Coronary artery (tissue), 2 donors: ENCODE measurements around the gene PRTFDC1.
"Not testable (repeated sequence)": the region's sequence is repeated elsewhere in the genome, so short reads cannot be mapped to it uniquely, and the experiment has no call there.

ENCODE experiments used
- DNase-seq: peaks from one replicate; pipeline ENCODE4 v3.0.0-alpha.2; 2017; ENCODE audit warnings: low spot score
- H3K27ac ChIP-seq, 2 donors: fragments of 200-600 bp; sonication (generic); one replicate each; pipeline ENCODE4 v1.5.1; 2016 to 2019
- H3K4me3 ChIP-seq: fragments of 200-600 bp; sonication (generic); 2 replicates; pipeline ENCODE4 v1.5.1; 2016; ENCODE audit warnings: mild to moderate bottlenecking, moderate library complexity
- TF ChIP-seq, protein P1 (sequence below): fragments of 200-600 bp; sonication (generic); IDR thresholded peaks from one replicate; pipeline ENCODE4 v1.5.1; 2019; ENCODE audit warnings: antibody characterized with exemption

PRTFDC1 gene

GRCh38 chr10:24925799-24926198 is 26.6 kb downstream of the PRTFDC1 start:
- DNase-seq: no peak
- no peak overlapping the region for H3K4me3 ChIP-seq
- H3K27ac ChIP-seq: no peak overlapping the region
- TF ChIP-seq, protein P1, sequence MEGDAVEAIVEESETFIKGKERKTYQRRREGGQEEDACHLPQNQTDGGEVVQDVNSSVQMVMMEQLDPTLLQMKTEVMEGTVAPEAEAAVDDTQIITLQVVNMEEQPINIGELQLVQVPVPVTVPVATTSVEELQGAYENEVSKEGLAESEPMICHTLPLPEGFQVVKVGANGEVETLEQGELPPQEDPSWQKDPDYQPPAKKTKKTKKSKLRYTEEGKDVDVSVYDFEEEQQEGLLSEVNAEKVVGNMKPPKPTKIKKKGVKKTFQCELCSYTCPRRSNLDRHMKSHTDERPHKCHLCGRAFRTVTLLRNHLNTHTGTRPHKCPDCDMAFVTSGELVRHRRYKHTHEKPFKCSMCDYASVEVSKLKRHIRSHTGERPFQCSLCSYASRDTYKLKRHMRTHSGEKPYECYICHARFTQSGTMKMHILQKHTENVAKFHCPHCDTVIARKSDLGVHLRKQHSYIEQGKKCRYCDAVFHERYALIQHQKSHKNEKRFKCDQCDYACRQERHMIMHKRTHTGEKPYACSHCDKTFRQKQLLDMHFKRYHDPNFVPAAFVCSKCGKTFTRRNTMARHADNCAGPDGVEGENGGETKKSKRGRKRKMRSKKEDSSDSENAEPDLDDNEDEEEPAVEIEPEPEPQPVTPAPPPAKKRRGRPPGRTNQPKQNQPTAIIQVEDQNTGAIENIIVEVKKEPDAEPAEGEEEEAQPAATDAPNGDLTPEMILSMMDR: no peak

DNA sequence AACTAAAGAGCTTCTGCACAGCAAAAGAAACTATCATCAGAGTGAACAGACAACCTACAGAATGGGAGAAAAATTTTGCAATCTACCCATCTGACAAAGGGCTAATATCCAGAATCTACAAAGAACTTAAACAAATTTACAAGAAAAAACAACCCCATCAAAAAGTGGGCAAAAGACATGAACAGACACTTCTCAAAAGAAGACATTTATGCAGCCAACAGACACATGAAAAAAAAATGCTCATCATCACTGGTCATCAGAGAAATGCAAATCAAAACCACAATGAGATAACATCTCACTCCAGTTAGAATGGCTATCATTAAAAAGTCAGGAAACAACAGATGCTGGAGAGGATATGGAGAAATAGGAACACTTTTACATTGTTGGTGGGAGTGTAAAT is 27.9 kb downstream of the PRTFDC1 start:
- H3K27ac ChIP-seq, H3K4me3 ChIP-seq, DNase-seq: not testable (repeated sequence)

GRCh38 chr10:24922222-24922868 is 30.1 kb downstream of the PRTFDC1 start:
- not testable (repeated sequence) for H3K4me3 ChIP-seq, DNase-seq, H3K27ac ChIP-seq

GRCh38 chr10:24920907-24921881 is 31.2 kb downstream of the PRTFDC1 start:
- Histone ChIP-seq H3K4me3 (no peak overlapping the region), H3K27ac (peak overlapping the region in 1 of 2 donors; percentile 44)
- TF ChIP-seq, protein P1: no peak
- DNase-seq: peak; percentile 75

GRCh38 chr10:24920192-24920591 is 32.2 kb downstream of the PRTFDC1 start:
- not testable (repeated sequence) for DNase-seq, H3K27ac ChIP-seq, H3K4me3 ChIP-seq

DNA sequence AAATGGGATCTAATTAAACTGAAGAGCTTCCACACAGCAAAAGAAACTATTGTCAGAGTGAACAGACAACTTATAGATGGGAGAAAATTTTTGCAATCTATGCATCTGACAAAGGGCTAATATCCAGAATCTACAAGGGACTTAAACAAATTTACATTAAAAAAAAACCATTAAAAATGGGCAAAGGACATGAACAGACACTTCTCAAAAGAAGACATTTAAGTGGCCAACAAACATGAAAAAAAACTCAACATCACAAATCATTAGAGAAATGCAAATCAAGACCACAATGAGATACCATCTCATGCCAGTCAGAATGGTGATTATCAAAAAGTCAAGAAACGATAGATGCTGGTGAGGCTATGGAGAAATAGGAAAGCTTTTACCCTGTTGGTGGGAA is 32.8 kb downstream of the PRTFDC1 start:
- DNase-seq, H3K4me3 ChIP-seq: not testable (repeated sequence)

GRCh38 chr10:24917979-24918378 is 34.4 kb downstream of the PRTFDC1 start:
- no peak overlapping the region for H3K4me3 ChIP-seq
- TF ChIP-seq, protein P1: no peak

More for the DNA sequence above, 32.8 kb downstream of the PRTFDC1 start:
- not testable (repeated sequence) for H3K27ac ChIP-seq

DNA sequence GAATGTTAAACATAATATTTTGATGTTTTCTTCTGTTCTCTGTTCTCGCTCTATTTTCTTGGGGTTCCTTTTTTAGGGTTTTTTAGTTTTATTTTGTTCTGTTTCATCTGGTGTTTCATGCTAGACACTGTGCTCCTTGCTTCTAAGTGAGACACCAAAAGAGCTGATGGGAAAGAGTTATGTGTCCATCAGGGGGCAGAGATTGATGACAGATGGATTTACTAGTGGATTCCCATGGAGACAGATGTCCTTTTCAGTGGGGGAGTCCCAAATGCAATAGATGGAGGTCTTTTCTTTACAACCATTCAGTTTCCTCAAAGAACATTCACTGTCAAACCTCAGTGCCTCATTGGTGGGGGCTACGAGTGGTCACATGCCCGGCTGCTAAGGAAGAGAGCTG is 34.9 kb downstream of the PRTFDC1 start:
- no peak for DNase-seq
- Histone ChIP-seq H3K4me3 (no peak overlapping the region), H3K27ac (no peak overlapping the region)
- TF ChIP-seq, protein P1: no peak

More at GRCh38 chr10:24917979-24918378, 34.4 kb downstream of the PRTFDC1 start:
- DNase-seq: no peak
- H3K27ac ChIP-seq: no peak overlapping the region

- H3K27ac ChIP-seq: no peak overlapping the region
- H3K4me3 ChIP-seq: no peak overlapping the region
- no peak for DNase-seq
- TF ChIP-seq, protein P1: no peak
These were observed 36.0 kb downstream of the PRTFDC1 start for GRCh38 chr10:24916365-24916764.
